ENCODE measurements around the gene HBA2.

DNA sequence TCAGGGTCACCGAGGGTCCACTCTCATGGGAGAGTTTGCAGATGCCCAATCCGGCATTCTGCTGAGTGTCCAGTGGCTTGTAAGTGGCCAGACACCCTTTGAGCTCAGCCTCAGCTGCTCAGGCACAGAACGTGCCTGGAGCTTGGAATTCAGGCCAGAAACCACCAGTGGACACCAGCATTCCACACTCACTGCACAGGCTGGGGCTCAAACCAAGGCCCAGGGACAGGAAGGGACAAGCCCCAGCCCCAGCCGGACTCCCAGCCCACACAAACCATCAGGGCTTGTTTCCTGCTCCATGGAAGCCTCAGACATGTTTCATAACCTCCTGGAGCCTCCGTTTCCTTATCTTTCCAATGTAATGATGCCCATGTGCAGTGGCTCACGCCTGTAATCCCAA lies 29.2 kb upstream of the HBA2 start:
- TF ChIP-seq CTCF (IDR thresholded peaks at IDR 0.05; ENCODE audit: insufficient read depth, low read length, poor library complexity, severe bottlenecking) (no peak), EZH2phosphoT487 (conservative IDR thresholded peaks at IDR 0.05; ENCODE audit: low read length) (no peak)
